H1 (cell line): ENCODE measurements around the gene RNASE9. TPM values are rescaled to one million over a fixed set of nuclear protein-coding genes. Genes with fewer than 3 reads are reported as not detected.

Experiments
- polyA plus RNA-seq, 7 experiments: library from polyadenylated mRNA; depleted of rRNA in 3 of 7; stranded (reverse) in 5 of 7; unstranded in 2 of 7; fragments of >200 nt in 5 of 7; fragments of 200-250 nt in 2 of 7; gene quantifications; 1 replicate in 5 of 7; 2 replicates in 1 of 7; 4 replicates in 1 of 7; pipeline versions ENCODE4 v1.2.1 to v1.2.3, GENCODE V29; 2011 to 2013; ENCODE audit warnings: missing spikeins in 2 of 7, mixed read lengths in 2 of 7
- total RNA-seq: library from RNA; stranded (reverse); fragmentation: NEBNext Ultra II Directional; extraction: Animal tissue kit (Norgen Biotek cat#: 25700); gene quantifications from 2 replicates; pipeline ENCODE4 v1.2.1, GENCODE V29; 2021

RNASE9 gene
- total and polyA plus RNA-seq, 2 of the 8 experiments (the other 6 are each of a cell fraction or from before 2014, with no cell fraction given) = 0.06 TPM; not detected in 1

Other genes with a start within 250 kb of the RNASE9 start
- 156 and 173 TPM in 2 replicates for gene CCNB1IP1, start 227.8 kb downstream of the RNASE9 start, total RNA-seq
- 180 and 277 TPM in 2 replicates for gene CCNB1IP1, start 227.8 kb downstream of the RNASE9 start, polyA plus RNA-seq (2011; rRNA removed)
- gene PARP2, start 217.4 kb downstream of the RNASE9 start, total RNA-seq = 41.7 and 42.9 TPM in 2 replicates
- 14.8 and 27.7 TPM in 2 replicates for gene PARP2, start 217.4 kb downstream of the RNASE9 start, polyA plus RNA-seq (2011; rRNA removed)
- gene TEP1, start 147.5 kb downstream of the RNASE9 start, total RNA-seq = 9.6 and 10.7 TPM in 2 replicates
- gene TEP1, start 147.5 kb downstream of the RNASE9 start, polyA plus RNA-seq (2011; rRNA removed) = 6.9 and 8.7 TPM in 2 replicates
- gene KLHL33, start 124.9 kb downstream of the RNASE9 start, total RNA-seq = 0.11 TPM in 1 of 2 replicates, not detected in the other
- gene KLHL33, start 124.9 kb downstream of the RNASE9 start, polyA plus RNA-seq (2011; rRNA removed) = 0.17 and 0.20 TPM in 2 replicates
- gene OSGEP, start 106.2 kb downstream of the RNASE9 start, total RNA-seq = 34.4 and 42.3 TPM in 2 replicates
- 78.6 and 89.5 TPM in 2 replicates for gene OSGEP, start 106.2 kb downstream of the RNASE9 start, polyA plus RNA-seq (2011; rRNA removed)
- 384 and 404 TPM in 2 replicates for gene APEX1, start 105.8 kb downstream of the RNASE9 start, total RNA-seq
- 663 and 700 TPM in 2 replicates for gene APEX1, start 105.8 kb downstream of the RNASE9 start, polyA plus RNA-seq (2011; rRNA removed)
- 29.5 and 33.4 TPM in 2 replicates for gene PIP4P1, start 99.6 kb downstream of the RNASE9 start, total RNA-seq
- 60.0 and 67.7 TPM in 2 replicates for gene PIP4P1, start 99.6 kb downstream of the RNASE9 start, polyA plus RNA-seq (2011; rRNA removed)
- 108 and 110 TPM in 2 replicates for gene PNP, start 91.6 kb downstream of the RNASE9 start, total RNA-seq
- gene PNP, start 91.6 kb downstream of the RNASE9 start, polyA plus RNA-seq (2011; rRNA removed) = 97.6 and 130 TPM in 2 replicates
- gene RNASE10, start 55.5 kb downstream of the RNASE9 start, total RNA-seq = 0.67 TPM in 1 of 2 replicates, not detected in the other
- not detected in 2 replicates for gene RNASE10, start 55.5 kb downstream of the RNASE9 start, polyA plus RNA-seq (2011; rRNA removed)
- gene RNASE11, start 27.0 kb upstream of the RNASE9 start, total RNA-seq = not detected in 2 replicates
- gene RNASE11, start 27.0 kb upstream of the RNASE9 start, polyA plus RNA-seq (2011; rRNA removed) = not detected in 2 replicates
- not detected in 2 replicates for gene RNASE12, start 30.3 kb upstream of the RNASE9 start, total RNA-seq
- not detected in 2 replicates for gene RNASE12, start 30.3 kb upstream of the RNASE9 start, polyA plus RNA-seq (2011; rRNA removed)
- gene OR6S1, start 80.6 kb upstream of the RNASE9 start, total RNA-seq = not detected in 2 replicates
- gene OR6S1, start 80.6 kb upstream of the RNASE9 start, polyA plus RNA-seq (2011; rRNA removed) = not detected in 2 replicates
- 0.38 and 0.61 TPM in 2 replicates for gene RNASE4, start 123.5 kb upstream of the RNASE9 start, total RNA-seq
- 3.5 and 3.7 TPM in 2 replicates for gene RNASE4, start 123.5 kb upstream of the RNASE9 start, polyA plus RNA-seq (2011; rRNA removed)
- gene ANG, start 127.7 kb upstream of the RNASE9 start, total RNA-seq = 2.2 and 4.3 TPM in 2 replicates
- 4.4 and 4.6 TPM in 2 replicates for gene ANG, start 127.7 kb upstream of the RNASE9 start, polyA plus RNA-seq (2011; rRNA removed)
- gene EDDM3A, start 184.8 kb upstream of the RNASE9 start, total RNA-seq = not detected in 2 replicates
- 0.09 and 0.11 TPM in 2 replicates for gene EDDM3A, start 184.8 kb upstream of the RNASE9 start, polyA plus RNA-seq (2011; rRNA removed)
- gene EDDM3B, start 207.4 kb upstream of the RNASE9 start, total RNA-seq = not detected in 2 replicates
- gene EDDM3B, start 207.4 kb upstream of the RNASE9 start, polyA plus RNA-seq (2011; rRNA removed) = not detected in 2 replicates
- not detected in 2 replicates for gene RNASE6, start 220.2 kb upstream of the RNASE9 start, total RNA-seq
- 0.12 TPM in 1 of 2 replicates, not detected in the other for gene RNASE6, start 220.2 kb upstream of the RNASE9 start, polyA plus RNA-seq (2011; rRNA removed)
- gene RNASE1, start 241.8 kb upstream of the RNASE9 start, total RNA-seq = 2.2 and 3.0 TPM in 2 replicates
- 10.2 and 13.4 TPM in 2 replicates for gene RNASE1, start 241.8 kb upstream of the RNASE9 start, polyA plus RNA-seq (2011; rRNA removed)